ENCODE data around the gene WNT5A. TPM values are rescaled to one million over a fixed set of nuclear protein-coding genes. Genes with fewer than 3 reads are reported as not detected.

WNT5A gene
- total and polyA plus RNA-seq, 2 donors (not counting 1 experiment from before 2014, with no cell fraction given): not detected

- Mint-ChIP-seq H3K27ac (no peak overlapping the region), H3K4me3 (no peak overlapping the region), H3K27me3 (peaks cover 2% of the 10 kb centered on the region), H3K9me3 (ENCODE audit: insufficient read depth) (no peaks in the 10 kb centered on the region), H3K4me1 (no peaks in the 10 kb centered on the region)
- no peaks in the 10 kb centered on the region for H3K27me3 ChIP-seq (replicated peaks in 1 of 4; ENCODE audit: control extremely low read depth in 1 of 4, control insufficient read depth in 3 of 4, insufficient read depth in 4 of 4, low read length in 3 of 4)
- H3K4me1 ChIP-seq (ENCODE audit: control insufficient read depth in 2 of 2, insufficient read depth in 2 of 2, low read length in 2 of 2): no peaks in the 10 kb centered on the region
- no peak for ATAC-seq (ENCODE audit: low read depth)
- no peaks in the 10 kb centered on the region for H3K79me2 ChIP-seq (ENCODE audit: control insufficient read depth, insufficient read depth, low read length)
- H3K4me2 ChIP-seq (replicated peaks; ENCODE audit: low read depth, low read length, poor library complexity, severe bottlenecking): no peak overlapping the region
- H4K20me1 ChIP-seq (ENCODE audit: control insufficient read depth, insufficient read depth, low read length, poor library complexity, severe bottlenecking): no peaks in the 10 kb centered on the region
- intact Hi-C loops (cut with micrococcal nuclease): no loop called here
- no peak overlapping the region for H3K27ac ChIP-seq (ENCODE audit: low read length in 2 of 2)
- H3K9me3 ChIP-seq (ENCODE audit: control extremely low read depth in 1 of 3, control insufficient read depth in 2 of 3, insufficient read depth in 1 of 3, low read length in 2 of 3): no peaks in the 10 kb centered on the region
- whole genome bisulfite sequencing (ENCODE audit: insufficient coverage): 99% methylated on average over 6 of the region's 8 CpGs
- H3K36me3 ChIP-seq (replicated peaks in 1 of 2; ENCODE audit: control extremely low read depth in 1 of 2, control insufficient read depth in 1 of 2, extremely low read depth in 1 of 2, insufficient read depth in 2 of 2, low read length in 1 of 2): no peaks in the 10 kb centered on the region
- CTCF ChIA-PET: no interaction called here
- TF ChIP-seq CTCF (IDR thresholded peaks at IDR 0.05): no peak
- TF ChIP-seq EZH2 (IDR thresholded peaks at IDR 0.05; ENCODE audit: borderline replicate concordance, insufficient read depth, low read depth, low read length, poor library complexity, severe bottlenecking): no peak
- DNase-seq: no peak
- POLR2A ChIA-PET: no interaction called here
- no peak overlapping the region for H3K4me3 ChIP-seq (ENCODE audit: control extremely low read depth in 1 of 5, extremely low read depth in 1 of 5, insufficient read depth in 1 of 5, low read depth in 2 of 5, low read length in 4 of 5)
- no peak overlapping the region for H3K9ac ChIP-seq (ENCODE audit: low read length)
- no peak overlapping the region for H2AFZ ChIP-seq (ENCODE audit: insufficient read depth, low read depth, low read length, poor library complexity, severe bottlenecking)
Observed at GRCh38 chr3:55508335-55508734, 21.2 kb upstream of the WNT5A start.

- TF ChIP-seq CTCF (IDR thresholded peaks at IDR 0.05) (no peak), EZH2 (IDR thresholded peaks at IDR 0.05; ENCODE audit: borderline replicate concordance, insufficient read depth, low read depth, low read length, poor library complexity, severe bottlenecking) (no peak)
- Histone ChIP-seq H3K4me2 (replicated peaks; ENCODE audit: low read depth, low read length, poor library complexity, severe bottlenecking) (no peak overlapping the region), H3K79me2 (ENCODE audit: control insufficient read depth, insufficient read depth, low read length) (no peaks in the 10 kb centered on the region), H3K36me3 (replicated peaks in 1 of 2; ENCODE audit: control extremely low read depth in 1 of 2, control insufficient read depth in 1 of 2, extremely low read depth in 1 of 2, insufficient read depth in 2 of 2, low read length in 1 of 2) (no peaks in the 10 kb centered on the region), H3K27ac (ENCODE audit: low read length in 2 of 2) (no peak overlapping the region), H3K27me3 (replicated peaks in 1 of 4; ENCODE audit: control extremely low read depth in 1 of 4, control insufficient read depth in 3 of 4, insufficient read depth in 4 of 4, low read length in 3 of 4) (no peaks in the 10 kb centered on the region), H3K9me3 (ENCODE audit: control extremely low read depth in 1 of 3, control insufficient read depth in 2 of 3, insufficient read depth in 1 of 3, low read length in 2 of 3) (no peaks in the 10 kb centered on the region), H4K20me1 (ENCODE audit: control insufficient read depth, insufficient read depth, low read length, poor library complexity, severe bottlenecking) (no peaks in the 10 kb centered on the region), H3K9ac (ENCODE audit: low read length) (no peak overlapping the region), H2AFZ (ENCODE audit: insufficient read depth, low read depth, low read length, poor library complexity, severe bottlenecking) (no peak overlapping the region), H3K4me1 (ENCODE audit: control insufficient read depth in 2 of 2, insufficient read depth in 2 of 2, low read length in 2 of 2) (no peaks in the 10 kb centered on the region), H3K4me3 (ENCODE audit: control extremely low read depth in 1 of 5, extremely low read depth in 1 of 5, insufficient read depth in 1 of 5, low read depth in 2 of 5, low read length in 4 of 5) (no peak overlapping the region)
- intact Hi-C loops (cut with micrococcal nuclease): no loop called here
- no peak for ATAC-seq (ENCODE audit: low read depth)
- H3K9me3 Mint-ChIP-seq (ENCODE audit: insufficient read depth): no peaks in the 10 kb centered on the region
- H3K4me1 Mint-ChIP-seq: no peaks in the 10 kb centered on the region
- POLR2A ChIA-PET: no interaction called here
- H3K4me3 Mint-ChIP-seq: no peak overlapping the region
- DNase-seq: no peak
- peaks cover 2% of the 10 kb centered on the region for H3K27me3 Mint-ChIP-seq
- WGBS (ENCODE audit: insufficient coverage): no CpG with 5 or more reads among the region's 1 CpG
- CTCF ChIA-PET: no interaction called here
- no peak overlapping the region for H3K27ac Mint-ChIP-seq
Observed at GRCh38 chr3:55507808-55508207, 20.7 kb upstream of the WNT5A start.
